Muscle of leg (tissue), 11 donors: ENCODE data around the gene PPP1R12B. TPM values are rescaled to one million over a fixed set of nuclear protein-coding genes. Genes with fewer than 3 reads are reported as not detected.
"Not testable (repeated sequence)": the region's sequence is repeated elsewhere in the genome, so short reads cannot be mapped to it uniquely, and the experiment has no call there.

Experiments used
- DNase-seq: peaks from one replicate; pipeline ENCODE4 v3.0.0; 2013
- H3K27ac ChIP-seq: one replicate; pipeline ENCODE4 v1.5.1; 2013; ENCODE audit warnings: mild to moderate bottlenecking, low read length, control low read depth
- H3K27me3 ChIP-seq: one replicate; pipeline ENCODE4 v1.6.1; 2013; ENCODE audit warnings: low read length; ENCODE audit not compliant: control insufficient read depth, insufficient read depth
- H3K36me3 ChIP-seq: one replicate; pipeline ENCODE4 v1.6.1; 2013; ENCODE audit warnings: low read length; ENCODE audit not compliant: control insufficient read depth, insufficient read depth
- H3K4me1 ChIP-seq: one replicate; pipeline ENCODE4 v1.6.1; 2013; ENCODE audit warnings: low read length; ENCODE audit not compliant: control insufficient read depth, insufficient read depth
- H3K4me3 ChIP-seq: one replicate; pipeline ENCODE4 v1.5.1; 2013; ENCODE audit warnings: low read length, control low read depth
- H3K9me3 ChIP-seq: replicated peaks from 2 replicates; pipeline ENCODE4 v1.6.1; 2013; ENCODE audit warnings: low read depth, low read length; ENCODE audit not compliant: control insufficient read depth
- WGBS: methylation state at CpG from one replicate; pipeline ENCODE4 v1.1.5; 2013; ENCODE audit warnings: missing lambda C conversion rate; ENCODE audit not compliant: insufficient coverage; 5-methylcytosine and 5-hydroxymethylcytosine counted together
- polyA plus RNA-seq, 8 donors: library from polyadenylated mRNA; unstranded; fragments of 120-200 nt; gene quantifications; one replicate each; pipeline versions ENCODE4 v1.2.1 to v1.2.3, GENCODE V29; 2013; ENCODE audit warnings: inconsistent platforms in 1 of 8, low replicate concordance in 1 of 8; ENCODE audit not compliant: insufficient read length in 8 of 8, insufficient read depth in 1 of 8
- total RNA-seq: library from RNA; stranded (reverse); fragments of 120-200 nt; gene quantifications from one replicate; pipeline ENCODE4 v1.2.4, GENCODE V29; 2013

Gene PPP1R12B
- total and polyA plus RNA-seq, 9 donors = 49.8 to 81.8 (median 71.6) TPM

- Histone ChIP-seq H3K4me1 (peaks cover 9% of the 10 kb centered on the region), H3K27ac (no peak overlapping the region)
Measured at GRCh38 chr1:202551683-202552082, 203.2 kb downstream of the PPP1R12B start.

GRCh38 chr1:202552615-202553014 is 204.1 kb downstream of the PPP1R12B start:
- not testable (repeated sequence) for H3K4me1 ChIP-seq, H3K4me3 ChIP-seq, H3K9me3 ChIP-seq, H3K27me3 ChIP-seq, DNase-seq, H3K27ac ChIP-seq, H3K36me3 ChIP-seq

More at GRCh38 chr1:202551683-202552082, 203.2 kb downstream of the PPP1R12B start:
- peak; percentile 33 for DNase-seq
- no CpG with 5 or more reads among the region's 3 CpGs for WGBS
- Histone ChIP-seq H3K36me3 (no peaks in the 10 kb centered on the region), H3K9me3 (no peaks in the 10 kb centered on the region), H3K4me3 (no peak overlapping the region), H3K27me3 (no peaks in the 10 kb centered on the region)

- DNase-seq, H3K9me3 ChIP-seq, H3K4me1 ChIP-seq, H3K27me3 ChIP-seq, H3K36me3 ChIP-seq, H3K27ac ChIP-seq, H3K4me3 ChIP-seq: not testable (repeated sequence)
- no CpG with 5 or more reads among the region's 1 CpG for WGBS
Measured at GRCh38 chr1:202553078-202553477, 204.6 kb downstream of the PPP1R12B start.

- Histone ChIP-seq H3K36me3 (no peaks in the 10 kb centered on the region), H3K27ac (peak overlapping the region; percentile 42), H3K27me3 (no peaks in the 10 kb centered on the region), H3K4me1 (peaks cover 9% of the 10 kb centered on the region), H3K9me3 (no peaks in the 10 kb centered on the region), H3K4me3 (no peak overlapping the region)
- DNase-seq = peak; percentile 82
- 69% methylated on average over 2 of the region's 3 CpGs for WGBS
Measured at GRCh38 chr1:202553560-202554038, 205.1 kb downstream of the PPP1R12B start.

GRCh38 chr1:202554619-202555018 is 206.1 kb downstream of the PPP1R12B start:
- not testable (repeated sequence) for H3K36me3 ChIP-seq, H3K4me3 ChIP-seq, H3K27me3 ChIP-seq, H3K27ac ChIP-seq, H3K9me3 ChIP-seq, DNase-seq, H3K4me1 ChIP-seq
- WGBS = no CpG with 5 or more reads among the region's 4 CpGs

- H3K4me3 ChIP-seq, H3K4me1 ChIP-seq, H3K36me3 ChIP-seq, DNase-seq, H3K9me3 ChIP-seq, H3K27ac ChIP-seq, H3K27me3 ChIP-seq: not testable (repeated sequence)
- WGBS = no CpG with 5 or more reads among the region's 4 CpGs
Measured at GRCh38 chr1:202556037-202556436, 207.5 kb downstream of the PPP1R12B start.

GRCh38 chr1:202557662-202558061 is 209.2 kb downstream of the PPP1R12B start:
- not testable (repeated sequence) for H3K9me3 ChIP-seq, H3K27me3 ChIP-seq, H3K4me3 ChIP-seq, H3K27ac ChIP-seq, H3K36me3 ChIP-seq, H3K4me1 ChIP-seq, DNase-seq
- WGBS = no CpG with 5 or more reads among the region's 1 CpG

GRCh38 chr1:202561240-202561639 is 212.7 kb downstream of the PPP1R12B start:
- Histone ChIP-seq H3K27me3 (no peaks in the 10 kb centered on the region), H3K27ac (no peak overlapping the region), H3K36me3 (peaks cover 8% of the 10 kb centered on the region), H3K4me1 (peaks cover 6% of the 10 kb centered on the region), H3K9me3 (no peaks in the 10 kb centered on the region), H3K4me3 (no peak overlapping the region)
- WGBS = no CpG with 5 or more reads among the region's 1 CpG
- no peak for DNase-seq

- H3K27me3 ChIP-seq = no peaks in the 10 kb centered on the region
- H3K9me3 ChIP-seq = no peaks in the 10 kb centered on the region
- H3K36me3 ChIP-seq = peaks cover 8% of the 10 kb centered on the region
- peak overlapping the region; percentile 68 for H3K27ac ChIP-seq
- no peak overlapping the region for H3K4me3 ChIP-seq
- WGBS = 60% methylated on average over 1 of the region's 2 CpGs
- DNase-seq = no peak
- H3K4me1 ChIP-seq = peaks cover 7% of the 10 kb centered on the region
Measured at GRCh38 chr1:202561726-202562443, 213.4 kb downstream of the PPP1R12B start.

GRCh38 chr1:202562444-202563060 is 214.1 kb downstream of the PPP1R12B start:
- Histone ChIP-seq H3K36me3 (peaks cover 10% of the 10 kb centered on the region), H3K4me1 (peaks cover 12% of the 10 kb centered on the region), H3K9me3 (no peaks in the 10 kb centered on the region), H3K27me3 (no peaks in the 10 kb centered on the region), H3K27ac (peak overlapping the region; percentile 65), H3K4me3 (no peak overlapping the region)
- WGBS = 60% methylated on average over 1 of the region's 13 CpGs
- DNase-seq = peak; percentile 91
